ENCODE measurements around the gene DOC2A. TPM values are rescaled to one million over a fixed set of nuclear protein-coding genes. Genes with fewer than 3 reads are reported as not detected.

The DOC2A gene
- total and polyA plus RNA-seq, 9 of the 15 experiments (the other 6 are each of a cell fraction or from before 2014, with no cell fraction given) = 0.03 to 0.38 (median 0.28) TPM; not detected in 1

DNA sequence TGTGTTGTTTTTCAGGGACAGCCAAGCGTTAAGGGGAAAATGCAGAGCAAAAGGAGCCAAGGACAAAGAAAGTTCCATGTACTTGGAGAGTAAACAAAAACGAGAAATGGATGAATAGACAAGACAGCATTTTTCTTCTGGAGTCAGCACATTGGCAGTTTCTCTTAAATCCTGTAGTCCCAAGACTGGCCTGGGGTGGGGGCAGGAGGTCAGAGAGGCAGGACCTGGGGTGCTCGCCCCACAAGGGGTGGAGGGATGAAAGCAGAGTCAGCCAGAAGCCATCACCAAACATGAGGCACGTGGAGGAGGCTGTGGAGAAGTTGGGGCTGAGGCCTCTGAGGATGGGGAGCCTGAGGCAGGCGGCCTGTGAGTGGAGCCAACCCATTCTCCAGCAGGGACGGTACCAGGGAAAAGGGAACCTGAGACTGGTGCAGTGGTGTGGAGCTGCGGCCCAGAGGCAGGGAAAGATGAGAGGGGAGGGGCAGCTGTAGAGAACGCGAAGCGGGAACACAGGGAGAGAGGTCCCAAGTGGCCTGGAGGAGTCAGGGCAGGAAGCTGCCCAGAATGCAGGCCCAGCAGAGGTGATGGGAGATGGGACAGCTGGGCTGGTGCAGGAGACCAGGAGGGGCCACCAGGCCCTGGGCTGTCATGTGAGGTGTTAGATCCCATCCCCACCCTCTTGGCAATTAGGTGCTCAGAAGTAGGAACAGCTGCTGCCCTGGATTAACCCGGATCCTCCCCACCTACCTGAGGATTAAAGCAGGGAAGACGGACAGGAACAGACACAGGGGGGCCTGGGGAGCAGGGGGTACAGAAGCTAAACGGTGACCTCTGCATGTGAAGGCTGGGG is 17.0 kb upstream of the DOC2A start:
- Histone ChIP-seq H2AFZ (ENCODE audit: low read depth, low read length) (no peak overlapping the region), H3K79me2 (ENCODE audit: control insufficient read depth, insufficient read depth, low read length) (no peaks in the 10 kb centered on the region), H3K9ac (ENCODE audit: insufficient read depth in 1 of 2, low read depth in 2 of 2, low read length in 2 of 2) (no peak overlapping the region), H3K4me1 (replicated peaks in 1 of 2; ENCODE audit: control insufficient read depth in 2 of 2, insufficient read depth in 2 of 2, low read length in 2 of 2) (peaks cover 0 to 31% of the 10 kb centered on the region in 2 experiments; a peak in 2 of 5 replicates), H3K27me3 (ENCODE audit: control insufficient read depth in 2 of 2, insufficient read depth in 2 of 2, low read length in 2 of 2) (peaks cover 17 to 79% of the 10 kb centered on the region in 2 experiments), H3K27ac (ENCODE audit: extremely low read depth, low read depth, low read length) (no peak overlapping the region), H3K9me1 (ENCODE audit: control insufficient read depth, insufficient read depth, low read length) (peaks cover 4% of the 10 kb centered on the region), H3K4me2 (ENCODE audit: insufficient read depth, low read length) (no peak overlapping the region), H4K20me1 (replicated peaks; ENCODE audit: control insufficient read depth, insufficient read depth, low read length) (peaks cover 13% of the 10 kb centered on the region; the same call in 1 of the 2 replicates), H3K4me3 (no peak overlapping the region), H3K36me3 (ENCODE audit: control insufficient read depth, insufficient read depth, low read length) (no peaks in the 10 kb centered on the region), H3K9me3 (replicated peaks; ENCODE audit: control insufficient read depth, insufficient read depth, low read depth, low read length) (no peaks in the 10 kb centered on the region)
- FAIRE-seq = no peak
- ChIA-PET POLR2A (no interaction called here), CTCF (ENCODE audit: low intra/inter-chr PET ratio) (no interaction called here)
- no peak for DNase-seq (ENCODE audit: extremely low read depth in 1 of 4, low spot score in 3 of 4)
- in situ Hi-C loops (cut with MboI) = loop anchor here (10.0 kb wide), 1 partner anchor 333 kb away; no protein-coding TSS in a partner anchor
- intact Hi-C loops (cut with micrococcal nuclease) = loop anchor here (10.0 kb wide), 1 partner anchor 213 kb away; the partner anchor contains the start of genes PAGR1 and PRRT2
- TF ChIP-seq GABPA (tag; conservative IDR thresholded peaks at IDR 0.05; ENCODE audit: low read depth) = no peak
- TF ChIP-seq ZNF77 (CRISPR knock-in tag; IDR thresholded peaks at IDR 0.05) = no peak
- no peak for TF ChIP-seq ZSCAN29 (IDR thresholded peaks at IDR 0.05)
- TF ChIP-seq, protein P1, sequence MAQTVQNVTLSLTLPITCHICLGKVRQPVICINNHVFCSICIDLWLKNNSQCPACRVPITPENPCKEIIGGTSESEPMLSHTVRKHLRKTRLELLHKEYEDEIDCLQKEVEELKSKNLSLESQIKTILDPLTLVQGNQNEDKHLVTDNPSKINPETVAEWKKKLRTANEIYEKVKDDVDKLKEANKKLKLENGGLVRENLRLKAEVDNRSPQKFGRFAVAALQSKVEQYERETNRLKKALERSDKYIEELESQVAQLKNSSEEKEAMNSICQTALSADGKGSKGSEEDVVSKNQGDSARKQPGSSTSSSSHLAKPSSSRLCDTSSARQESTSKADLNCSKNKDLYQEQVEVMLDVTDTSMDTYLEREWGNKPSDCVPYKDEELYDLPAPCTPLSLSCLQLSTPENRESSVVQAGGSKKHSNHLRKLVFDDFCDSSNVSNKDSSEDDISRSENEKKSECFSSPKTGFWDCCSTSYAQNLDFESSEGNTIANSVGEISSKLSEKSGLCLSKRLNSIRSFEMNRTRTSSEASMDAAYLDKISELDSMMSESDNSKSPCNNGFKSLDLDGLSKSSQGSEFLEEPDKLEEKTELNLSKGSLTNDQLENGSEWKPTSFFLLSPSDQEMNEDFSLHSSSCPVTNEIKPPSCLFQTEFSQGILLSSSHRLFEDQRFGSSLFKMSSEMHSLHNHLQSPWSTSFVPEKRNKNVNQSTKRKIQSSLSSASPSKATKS (CRISPR knock-in tag; IDR thresholded peaks at IDR 0.05) = no peak
- TF ChIP-seq TAF1 (IDR thresholded peaks at IDR 0.05; ENCODE audit: control insufficient read depth, extremely low read depth, insufficient read depth, low read length, severe bottlenecking) = no peak
- TF ChIP-seq ZNF239 (CRISPR knock-in tag; IDR thresholded peaks at IDR 0.05) = no peak
- TF ChIP-seq, protein P2, sequence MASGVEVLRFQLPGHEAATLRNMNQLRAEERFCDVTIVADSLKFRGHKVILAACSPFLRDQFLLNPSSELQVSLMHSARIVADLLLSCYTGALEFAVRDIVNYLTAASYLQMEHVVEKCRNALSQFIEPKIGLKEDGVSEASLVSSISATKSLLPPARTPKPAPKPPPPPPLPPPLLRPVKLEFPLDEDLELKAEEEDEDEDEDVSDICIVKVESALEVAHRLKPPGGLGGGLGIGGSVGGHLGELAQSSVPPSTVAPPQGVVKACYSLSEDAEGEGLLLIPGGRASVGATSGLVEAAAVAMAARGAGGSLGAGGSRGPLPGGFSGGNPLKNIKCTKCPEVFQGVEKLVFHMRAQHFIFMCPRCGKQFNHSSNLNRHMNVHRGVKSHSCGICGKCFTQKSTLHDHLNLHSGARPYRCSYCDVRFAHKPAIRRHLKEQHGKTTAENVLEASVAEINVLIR (CRISPR knock-in tag; IDR thresholded peaks at IDR 0.05) = no peak
- no peak for TF ChIP-seq CSDE1 (IDR thresholded peaks at IDR 0.05)
- no peak for TF ChIP-seq SRSF9 (IDR thresholded peaks at IDR 0.05; ENCODE audit: borderline replicate concordance, low read depth, low read length)
- TF ChIP-seq U2AF2 (optimal IDR thresholded peaks at IDR 0.05; ENCODE audit: low read depth, low read length) = no peak
- TF ChIP-seq, protein P3, sequence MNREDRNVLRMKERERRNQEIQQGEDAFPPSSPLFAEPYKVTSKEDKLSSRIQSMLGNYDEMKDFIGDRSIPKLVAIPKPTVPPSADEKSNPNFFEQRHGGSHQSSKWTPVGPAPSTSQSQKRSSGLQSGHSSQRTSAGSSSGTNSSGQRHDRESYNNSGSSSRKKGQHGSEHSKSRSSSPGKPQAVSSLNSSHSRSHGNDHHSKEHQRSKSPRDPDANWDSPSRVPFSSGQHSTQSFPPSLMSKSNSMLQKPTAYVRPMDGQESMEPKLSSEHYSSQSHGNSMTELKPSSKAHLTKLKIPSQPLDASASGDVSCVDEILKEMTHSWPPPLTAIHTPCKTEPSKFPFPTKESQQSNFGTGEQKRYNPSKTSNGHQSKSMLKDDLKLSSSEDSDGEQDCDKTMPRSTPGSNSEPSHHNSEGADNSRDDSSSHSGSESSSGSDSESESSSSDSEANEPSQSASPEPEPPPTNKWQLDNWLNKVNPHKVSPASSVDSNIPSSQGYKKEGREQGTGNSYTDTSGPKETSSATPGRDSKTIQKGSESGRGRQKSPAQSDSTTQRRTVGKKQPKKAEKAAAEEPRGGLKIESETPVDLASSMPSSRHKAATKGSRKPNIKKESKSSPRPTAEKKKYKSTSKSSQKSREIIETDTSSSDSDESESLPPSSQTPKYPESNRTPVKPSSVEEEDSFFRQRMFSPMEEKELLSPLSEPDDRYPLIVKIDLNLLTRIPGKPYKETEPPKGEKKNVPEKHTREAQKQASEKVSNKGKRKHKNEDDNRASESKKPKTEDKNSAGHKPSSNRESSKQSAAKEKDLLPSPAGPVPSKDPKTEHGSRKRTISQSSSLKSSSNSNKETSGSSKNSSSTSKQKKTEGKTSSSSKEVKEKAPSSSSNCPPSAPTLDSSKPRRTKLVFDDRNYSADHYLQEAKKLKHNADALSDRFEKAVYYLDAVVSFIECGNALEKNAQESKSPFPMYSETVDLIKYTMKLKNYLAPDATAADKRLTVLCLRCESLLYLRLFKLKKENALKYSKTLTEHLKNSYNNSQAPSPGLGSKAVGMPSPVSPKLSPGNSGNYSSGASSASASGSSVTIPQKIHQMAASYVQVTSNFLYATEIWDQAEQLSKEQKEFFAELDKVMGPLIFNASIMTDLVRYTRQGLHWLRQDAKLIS (CRISPR knock-in tag; IDR thresholded peaks at IDR 0.05) = no peak
- no peak for TF ChIP-seq CCNT2 (IDR thresholded peaks at IDR 0.05; ENCODE audit: borderline replicate concordance, extremely low read depth, insufficient read length, low read depth, low read length)
- BruUV-seq (replicated peaks) = no TSS peak
- WGBS (ENCODE audit: insufficient coverage, low coverage, missing lambda C conversion rate) = 0% methylated on average over 9 of the region's 13 CpGs
- ATAC-seq = no peak
